H9 (cell line): Measurements from ENCODE around the gene KRTAP11-1. TPM values are rescaled to one million over a fixed set of nuclear protein-coding genes. Genes with fewer than 3 reads are reported as not detected.

Experiments
- DNase-seq: peaks from one replicate; pipeline ENCODE4 v3.0.0-alpha.2; 2017
- H2AFZ ChIP-seq: one replicate; pipeline ENCODE4 v1.6.1; 2013; ENCODE audit warnings: mild to moderate bottlenecking, low read length, control low read depth, moderate library complexity
- H2AK5ac ChIP-seq: 2 replicates; pipeline ENCODE4 v1.6.1; 2013; ENCODE audit warnings: low read length, control low read depth, mixed read lengths; ENCODE audit not compliant: insufficient read length
- H2BK120ac ChIP-seq: one replicate; pipeline ENCODE4 v1.6.1; 2013; ENCODE audit warnings: low read depth, mild to moderate bottlenecking, low read length, control low read depth, inconsistent platforms; ENCODE audit not compliant: poor library complexity, severe bottlenecking
- H2BK12ac ChIP-seq: 2 replicates; pipeline ENCODE4 v1.6.1; 2013; ENCODE audit warnings: low read length, control low read depth, mixed read lengths, low read depth; ENCODE audit not compliant: insufficient read length
- H2BK15ac ChIP-seq: 2 replicates; pipeline ENCODE4 v1.6.1; 2013; ENCODE audit warnings: low read depth, low read length, control low read depth
- H2BK20ac ChIP-seq: one replicate; pipeline ENCODE4 v1.6.1; 2013; ENCODE audit warnings: low read depth, mild to moderate bottlenecking, low read length, control low read depth, inconsistent platforms; ENCODE audit not compliant: poor library complexity, severe bottlenecking
- H2BK5ac ChIP-seq: 2 replicates; pipeline ENCODE4 v1.6.1; 2013; ENCODE audit warnings: low read length, control low read depth, mixed read lengths; ENCODE audit not compliant: insufficient read length
- H3K14ac ChIP-seq: 2 replicates; pipeline ENCODE4 v1.6.1; 2013; ENCODE audit warnings: low read length, control low read depth; ENCODE audit not compliant: insufficient read depth
- H3K18ac ChIP-seq: 2 replicates; pipeline ENCODE4 v1.6.1; 2013; ENCODE audit warnings: low read depth, mild to moderate bottlenecking, mixed read lengths, low read length, control low read depth; ENCODE audit not compliant: insufficient read length
- H3K23ac ChIP-seq: 2 replicates; pipeline ENCODE4 v1.6.1; 2013; ENCODE audit warnings: low read length, control low read depth, mixed read lengths, low read depth; ENCODE audit not compliant: insufficient read length
- H3K23me2 ChIP-seq: 2 replicates; pipeline ENCODE4 v1.6.1; 2013; ENCODE audit warnings: low read depth, mild to moderate bottlenecking, mixed read lengths, low read length, control low read depth; ENCODE audit not compliant: insufficient read length, poor library complexity, severe bottlenecking
- H3K27ac ChIP-seq: 2 replicates; pipeline ENCODE4 v1.5.1; 2013; ENCODE audit warnings: low read length, control low read depth, mixed read lengths, low read depth; ENCODE audit not compliant: insufficient read length
- H3K27me3 ChIP-seq: 2 replicates; pipeline ENCODE4 v1.6.1; 2013; ENCODE audit warnings: low read length, control low read depth, inconsistent platforms; ENCODE audit not compliant: insufficient read depth
- H3K4ac ChIP-seq: 2 replicates; pipeline ENCODE4 v1.6.1; 2013; ENCODE audit warnings: low read depth, mild to moderate bottlenecking, control low read depth, inconsistent platforms, low read length, moderate library complexity
- H3K4me1 ChIP-seq: 2 replicates; pipeline ENCODE4 v1.6.1; 2013; ENCODE audit warnings: low read length, control low read depth, inconsistent platforms; ENCODE audit not compliant: insufficient read depth
- H3K4me2 ChIP-seq: 2 replicates; pipeline ENCODE4 v1.6.1; 2013; ENCODE audit warnings: low read length, control low read depth, mixed read lengths; ENCODE audit not compliant: insufficient read length, insufficient read depth
- H3K56ac ChIP-seq: 2 replicates; pipeline ENCODE4 v1.6.1; 2013; ENCODE audit warnings: low read depth, mild to moderate bottlenecking, mixed read lengths, low read length, control low read depth; ENCODE audit not compliant: insufficient read length
- H3K79me1 ChIP-seq: 2 replicates; pipeline ENCODE4 v1.6.1; 2013; ENCODE audit warnings: low read depth, mild to moderate bottlenecking, moderate library complexity, low read length, control low read depth, inconsistent platforms; ENCODE audit not compliant: insufficient read depth, poor library complexity, severe bottlenecking
- H3K79me2 ChIP-seq: 2 replicates; pipeline ENCODE4 v1.6.1; 2013; ENCODE audit warnings: low read length, control low read depth, inconsistent platforms; ENCODE audit not compliant: insufficient read depth
- H3K9ac ChIP-seq: 2 replicates; pipeline ENCODE4 v1.6.1; 2013; ENCODE audit warnings: low read length, control low read depth, mixed read lengths; ENCODE audit not compliant: insufficient read length; ENCODE audit errors: extremely low read depth
- H3K9me3 ChIP-seq: one replicate; pipeline ENCODE4 v1.6.1; 2013; ENCODE audit warnings: low read depth, low read length, inconsistent platforms; ENCODE audit not compliant: control insufficient read depth
- H3T11ph ChIP-seq: one replicate; pipeline ENCODE4 v1.6.1; 2013; ENCODE audit warnings: mild to moderate bottlenecking, low read length, control low read depth, inconsistent platforms
- H4K20me1 ChIP-seq: one replicate; pipeline ENCODE4 v1.6.1; 2013; ENCODE audit not compliant: control insufficient read depth, insufficient read length, insufficient read depth
- H4K5ac ChIP-seq: 2 replicates; pipeline ENCODE4 v1.6.1; 2013; ENCODE audit warnings: low read depth, mild to moderate bottlenecking, mixed read lengths, low read length, control low read depth; ENCODE audit not compliant: insufficient read length
- H4K8ac ChIP-seq: replicated peaks from 2 replicates; pipeline ENCODE4 v1.6.1; 2013; ENCODE audit warnings: low read length, control low read depth, mixed read lengths, low read depth; ENCODE audit not compliant: insufficient read length
- H4K91ac ChIP-seq: 2 replicates; pipeline ENCODE4 v1.6.1; 2013; ENCODE audit warnings: low read depth, mild to moderate bottlenecking, moderate library complexity, mixed read lengths, low read length, control low read depth; ENCODE audit not compliant: insufficient read length
- H3K27ac Mint-ChIP-seq, 3 experiments: 2 replicates in 2 of 3; 3 replicates in 1 of 3; pipeline ENCODE4 v1.8.0; 2020 to 2021; ENCODE audit warnings: mixed read lengths in 3 of 3, mild to moderate bottlenecking in 1 of 3, moderate library complexity in 1 of 3
- H3K27me3 Mint-ChIP-seq: 2 replicates; pipeline ENCODE4 v1.8.0; 2021; ENCODE audit warnings: low read depth, mild to moderate bottlenecking, moderate library complexity, mixed read lengths
- H3K36me3 Mint-ChIP-seq, 3 experiments: 2 replicates in 2 of 3; 3 replicates in 1 of 3; pipeline ENCODE4 v1.8.0; 2020 to 2021; ENCODE audit warnings: low read depth in 3 of 3, mixed read lengths in 3 of 3; ENCODE audit not compliant: insufficient read depth in 1 of 3
- H3K4me1 Mint-ChIP-seq, 2 experiments: 2 replicates each; pipeline ENCODE4 v1.8.0; 2020; ENCODE audit warnings: mixed read lengths in 2 of 2
- H3K4me3 Mint-ChIP-seq, 2 experiments: 2 replicates in 1 of 2; 3 replicates in 1 of 2; pipeline ENCODE4 v1.8.0; 2020 to 2021; ENCODE audit warnings: mild to moderate bottlenecking in 2 of 2, mixed read lengths in 2 of 2, moderate library complexity in 1 of 2
- H3K9me3 Mint-ChIP-seq, 2 experiments: 2 replicates in 1 of 2; 3 replicates in 1 of 2; pipeline ENCODE4 v1.8.0; 2020; ENCODE audit warnings: mild to moderate bottlenecking in 2 of 2, mixed read lengths in 2 of 2, moderate library complexity in 1 of 2
- CTCF ChIP-seq: fragments of 200-600 bp; sonication (generic); conservative IDR thresholded peaks from 3 replicates; pipeline ENCODE4 v1.8.0; 2021; ENCODE audit warnings: antibody characterized with exemption, mild to moderate bottlenecking
- WGBS: extraction: QIAGEN DNeasy Blood & Tissue Kit; methylation state at CpG from one replicate; pipeline ENCODE4 v1.1.7; 2013; ENCODE audit warnings: missing lambda C conversion rate, low lambda C conversion rate, mixed read lengths; ENCODE audit not compliant: insufficient read length; ENCODE audit errors: extremely low coverage; 5-methylcytosine and 5-hydroxymethylcytosine counted together
- total RNA-seq: library from RNA; stranded (reverse); gene quantifications from 2 replicates; pipeline ENCODE4 v1.2.1, GENCODE V29; 2021

The KRTAP11-1 gene
- total RNA-seq, 1 experiment from 2014 or later, result not detected

- Histone ChIP-seq H3K4ac (no peak overlapping the region), H2BK120ac (no peak overlapping the region), H2BK5ac (no peak overlapping the region), H4K8ac (no peak overlapping the region), H3K79me1 (no peaks in the 10 kb centered on the region), H3K4me2 (no peak overlapping the region), H3K23me2 (no peaks in the 10 kb centered on the region), H3K27me3 (no peaks in the 10 kb centered on the region), H3K4me1 (no peaks in the 10 kb centered on the region), H4K5ac (no peak overlapping the region), H3K18ac (no peak overlapping the region), H3T11ph (no peak overlapping the region), H3K23ac (no peak overlapping the region), H3K27ac (no peak overlapping the region), H2BK12ac (no peak overlapping the region), H4K20me1 (no peaks in the 10 kb centered on the region), H3K56ac (no peak overlapping the region), H4K91ac (no peak overlapping the region), H3K9me3 (no peaks in the 10 kb centered on the region), H2AK5ac (no peak overlapping the region), H2BK15ac (no peak overlapping the region), H3K14ac (no peak overlapping the region), H2AFZ (no peak overlapping the region), H3K79me2 (no peaks in the 10 kb centered on the region), H2BK20ac (no peak overlapping the region), H3K9ac (no peak overlapping the region)
- Mint-ChIP-seq H3K4me3 (no peak overlapping the region), H3K9me3 (no peaks in the 10 kb centered on the region), H3K27ac (no peak overlapping the region), H3K27me3 (no peaks in the 10 kb centered on the region; the same call in 1 of the 2 replicates), H3K36me3 (no peaks in the 10 kb centered on the region), H3K4me1 (peaks cover 0 to 4% of the 10 kb centered on the region in 2 experiments; a peak in 3 of 4 replicates)
- DNase-seq, result no peak
- WGBS, result no CpG with 5 or more reads among the region's 1 CpG
- no peak for TF ChIP-seq CTCF
Measured at GRCh38 chr21:30917557-30917956, 36.2 kb upstream of the KRTAP11-1 start.
